Measurements from ENCODE around the gene HP1BP3.

HP1BP3 gene

GRCh38 chr1:20733360-20733975 is 53.6 kb downstream of the HP1BP3 start:
- ChIA-PET CTCF (interaction anchor here (0.6 to 1.0 kb wide), 4 partner anchors 37 to 187 kb away, joined by 3 to 4 read pairs (median 3); no protein-coding TSS in a partner anchor), POLR2A (ENCODE audit: low non-redundant PET) (no interaction called here)
- H3K27ac ChIP-seq, result peak overlapping the region; percentile 98
- no peak for DNase-seq (ENCODE audit: low spot score)
- TF ChIP-seq CTCF (conservative IDR thresholded peaks at IDR 0.05; ENCODE audit: low read depth), result 0 out of 2 replicates have a peak, but pooled peaks have one; percentile 3

GRCh38 chr1:20732588-20733359 is 54.3 kb downstream of the HP1BP3 start, which contains the start of gene SH2D5:
SH2D5 (minus strand) TSS chr1:20732703; CDS start chr1:20728044, 4,659 bp downstream.
- peak; percentile 89 for DNase-seq (ENCODE audit: low spot score)
- POLR2A ChIA-PET (ENCODE audit: low non-redundant PET), result no interaction called here
- peak within 1 kb of the TSS; percentile 98 for H3K27ac ChIP-seq
- peak; percentile 63 for TF ChIP-seq CTCF (conservative IDR thresholded peaks at IDR 0.05; ENCODE audit: low read depth)
- CTCF ChIA-PET, result interaction anchor here (0.6 to 1.0 kb wide), 4 partner anchors 36 to 463 kb away, joined by 3 to 4 read pairs (median 3); no protein-coding TSS in a partner anchor

GRCh38 chr1:20732071-20732587 is 55.0 kb downstream of the HP1BP3 start:
- POLR2A ChIA-PET (ENCODE audit: low non-redundant PET), result no interaction called here
- peak; percentile 89 for DNase-seq (ENCODE audit: low spot score)
- peak overlapping the region; percentile 98 for H3K27ac ChIP-seq
- CTCF ChIA-PET, result interaction anchor here (0.7 to 1.0 kb wide), 3 partner anchors 35 to 463 kb away, joined by 3 to 4 read pairs (median 3); no protein-coding TSS in a partner anchor
- TF ChIP-seq CTCF (conservative IDR thresholded peaks at IDR 0.05; ENCODE audit: low read depth), result no peak

GRCh38 chr1:20731057-20731991 is 55.8 kb downstream of the HP1BP3 start:
- H3K27ac ChIP-seq, result peak overlapping the region; percentile 98
- no peak for TF ChIP-seq CTCF (conservative IDR thresholded peaks at IDR 0.05; ENCODE audit: low read depth)
- peak; percentile 20 for DNase-seq (ENCODE audit: low spot score)
- ChIA-PET POLR2A (ENCODE audit: low non-redundant PET) (interaction anchor here (0.7 to 1.0 kb wide), 2 partner anchors 23 to 35 kb away, joined by 3 to 5 read pairs; no protein-coding TSS in a partner anchor), CTCF (interaction anchor here (0.7 to 1.0 kb wide), 3 partner anchors 34 to 464 kb away, joined by 3 to 4 read pairs (median 3); no protein-coding TSS in a partner anchor)

- no peak for DNase-seq (ENCODE audit: low spot score)
- ChIA-PET CTCF (interaction anchor here (0.6 kb wide), 1 partner anchor 8 kb away, joined by 3 read pairs; no protein-coding TSS in a partner anchor), POLR2A (ENCODE audit: low non-redundant PET) (interaction anchor here (0.7 to 1.0 kb wide), 2 partner anchors 24 to 34 kb away, joined by 3 to 5 read pairs; no protein-coding TSS in a partner anchor)
- H3K27ac ChIP-seq, result peak overlapping the region; percentile 98
- no peak for TF ChIP-seq CTCF (conservative IDR thresholded peaks at IDR 0.05; ENCODE audit: low read depth)
Measured at GRCh38 chr1:20730690-20731056, 56.4 kb downstream of the HP1BP3 start.

Data from RWPE1 (cell line).